Caco-2 (cell line): ENCODE results near the gene TPO. TPM values are rescaled to one million over a fixed set of nuclear protein-coding genes. Genes with fewer than 3 reads are reported as not detected.
A peak's percentile ranks its signal among the peaks of the same experiment; 100 is the strongest.

Source experiments
- BruUV-seq: library from RNA; stranded (reverse); fragments of 400-500 nt; replicated peaks from 2 replicates; lab custom pipeline; 2021; lab: Mats Ljungman, UMichigan
- CTCF ChIA-PET: fragments of 300-600 bp; sonication (Branson Sonifier 250); formaldehyde crosslinking; loops from one replicate; lab custom pipeline; 2022; ENCODE audit warnings: antibody characterized with exemption; lab: Charles Lee
- POLR2A ChIA-PET: fragments of 300-600 bp; sonication (Branson Sonifier 250); formaldehyde crosslinking; loops from one replicate; lab custom pipeline; 2022; ENCODE audit warnings: antibody characterized with exemption; lab: Charles Lee
- DNase-seq, 2 experiments: peaks; one replicate each; pipeline versions ENCODE4 v3.0.0 to v3.0.0-alpha.2; 2020 to 2022
- H3K27me3 ChIP-seq: replicated peaks from 2 replicates; pipeline ENCODE4 v1.6.0; 2011; ENCODE audit warnings: low read length; ENCODE audit not compliant: control insufficient read depth, insufficient read depth
- H3K36me3 ChIP-seq: 2 replicates; pipeline ENCODE4 v1.5.1; 2011; ENCODE audit warnings: low read length; ENCODE audit not compliant: control insufficient read depth, insufficient read depth
- H3K4me1 ChIP-seq: fragments of 250-450 bp; sonication (Bioruptor Pico); 2 replicates; pipeline ENCODE4 v1.5.1; 2020; ENCODE audit warnings: mild to moderate bottlenecking
- H3K4me3 ChIP-seq: 2 replicates; pipeline ENCODE4 v1.5.1; 2011; ENCODE audit warnings: low read depth, mild to moderate bottlenecking, control low read depth, low read length
- H3K9me3 ChIP-seq: fragments of 250-450 bp; sonication (Bioruptor Pico); 2 replicates; pipeline ENCODE4 v1.5.1; 2020; ENCODE audit warnings: mild to moderate bottlenecking, moderate library complexity
- H3K27ac Mint-ChIP-seq: one replicate; pipeline ENCODE4 v1.8.0; 2022; ENCODE audit warnings: mixed read lengths; ENCODE audit not compliant: unreplicated experiment
- H3K27me3 Mint-ChIP-seq: one replicate; pipeline ENCODE4 v1.8.0; 2022; ENCODE audit warnings: mixed read lengths; ENCODE audit not compliant: insufficient read depth, unreplicated experiment
- H3K36me3 Mint-ChIP-seq: one replicate; pipeline ENCODE4 v1.8.0; 2022; ENCODE audit warnings: mild to moderate bottlenecking, mixed read lengths; ENCODE audit not compliant: insufficient read depth, unreplicated experiment
- H3K4me1 Mint-ChIP-seq: one replicate; pipeline ENCODE4 v1.8.0; 2022; ENCODE audit warnings: low read depth, mixed read lengths; ENCODE audit not compliant: unreplicated experiment
- H3K4me3 Mint-ChIP-seq: one replicate; pipeline ENCODE4 v1.8.0; 2022; ENCODE audit warnings: mild to moderate bottlenecking, moderate library complexity, mixed read lengths; ENCODE audit not compliant: unreplicated experiment
- H3K9me3 Mint-ChIP-seq: one replicate; pipeline ENCODE4 v1.8.0; 2022; ENCODE audit warnings: mixed read lengths; ENCODE audit not compliant: unreplicated experiment
- CTCF ChIP-seq, 2 experiments: fragments of 200-600 bp in 1 of 2; IDR thresholded peaks; 1 replicate in 1 of 2; 2 replicates in 1 of 2; pipeline versions ENCODE4 v1.5.1 to v1.8.0; 2011 to 2022; ENCODE audit warnings: antibody characterized with exemption in 1 of 2, control low read depth in 1 of 2, inconsistent platforms in 1 of 2, low read depth in 1 of 2, low read length in 1 of 2, mild to moderate bottlenecking in 1 of 2, moderate library complexity in 1 of 2; ENCODE audit not compliant: insufficient read depth in 1 of 2, severe bottlenecking in 1 of 2, unreplicated experiment in 1 of 2
- intact Hi-C: fragments of 100-400 bp; cut with micrococcal nuclease; formaldehyde crosslinking; loops from one replicate; pipeline ENCODE4 v1.10.0; 2022; ENCODE audit not compliant: unreplicated experiment
- total RNA-seq: library from RNA; stranded (reverse); gene quantifications from 2 replicates; pipeline ENCODE4 v1.2.3, GENCODE V29; 2022

TPO gene
- total RNA-seq, 1 experiment from 2014 or later = not detected

- no peaks in the 10 kb centered on the region for H3K4me1 ChIP-seq
- H3K36me3 ChIP-seq = no peaks in the 10 kb centered on the region
- Mint-ChIP-seq H3K27me3 (peaks cover 17% of the 10 kb centered on the region), H3K36me3 (no peaks in the 10 kb centered on the region), H3K27ac (no peak overlapping the region), H3K4me1 (no peaks in the 10 kb centered on the region), H3K9me3 (no peaks in the 10 kb centered on the region), H3K4me3 (no peak overlapping the region)
- no TSS peak for BruUV-seq
- POLR2A ChIA-PET = no interaction called here
- CTCF ChIA-PET = interaction anchor here (1.0 kb wide), 1 partner anchor 12 kb away, joined by 3 read pairs; no protein-coding TSS in a partner anchor
- peak in 1 of 2 experiments; percentile 14 for DNase-seq
- H3K4me3 ChIP-seq = no peak overlapping the region
- intact Hi-C loops = no loop called here
- H3K9me3 ChIP-seq = no peaks in the 10 kb centered on the region
- no peak for TF ChIP-seq CTCF (IDR thresholded peaks at IDR 0.05; ENCODE audit: insufficient read depth in 1 of 2, low read depth in 1 of 2, low read length in 1 of 2, severe bottlenecking in 1 of 2, unreplicated experiment in 1 of 2)
- H3K27me3 ChIP-seq = no peaks in the 10 kb centered on the region
Measured at GRCh38 chr2:1514391-1515072, 101.3 kb downstream of the TPO start.

- no peaks in the 10 kb centered on the region for H3K27me3 ChIP-seq
- intact Hi-C loops = no loop called here
- ChIA-PET POLR2A (no interaction called here), CTCF (no interaction called here)
- peak in 1 of 2 experiments; percentile 23 for DNase-seq
- H3K36me3 Mint-ChIP-seq = no peaks in the 10 kb centered on the region
- H3K9me3 ChIP-seq = no peaks in the 10 kb centered on the region
- TF ChIP-seq CTCF (IDR thresholded peaks at IDR 0.05; ENCODE audit: insufficient read depth in 1 of 2, low read depth in 1 of 2, low read length in 1 of 2, severe bottlenecking in 1 of 2, unreplicated experiment in 1 of 2) = no peak
- no peaks in the 10 kb centered on the region for H3K36me3 ChIP-seq
- no peaks in the 10 kb centered on the region for H3K4me1 Mint-ChIP-seq
- H3K4me3 Mint-ChIP-seq = no peak overlapping the region
- no peaks in the 10 kb centered on the region for H3K9me3 Mint-ChIP-seq
- H3K27me3 Mint-ChIP-seq = peaks cover 12% of the 10 kb centered on the region
- BruUV-seq = no TSS peak
- no peak overlapping the region for H3K4me3 ChIP-seq
- H3K4me1 ChIP-seq = no peaks in the 10 kb centered on the region
- no peak overlapping the region for H3K27ac Mint-ChIP-seq
Measured at GRCh38 chr2:1515073-1515430, 101.8 kb downstream of the TPO start.

- H3K9me3 ChIP-seq = no peaks in the 10 kb centered on the region
- Mint-ChIP-seq H3K4me3 (no peak overlapping the region), H3K36me3 (no peaks in the 10 kb centered on the region), H3K27me3 (peaks cover 17% of the 10 kb centered on the region), H3K27ac (no peak overlapping the region), H3K4me1 (no peaks in the 10 kb centered on the region), H3K9me3 (no peaks in the 10 kb centered on the region)
- peak in 1 of 2 experiments; percentile 16 for DNase-seq
- H3K4me1 ChIP-seq = no peaks in the 10 kb centered on the region
- TF ChIP-seq CTCF (IDR thresholded peaks at IDR 0.05; ENCODE audit: insufficient read depth in 1 of 2, low read depth in 1 of 2, low read length in 1 of 2, severe bottlenecking in 1 of 2, unreplicated experiment in 1 of 2) = no peak
- H3K27me3 ChIP-seq = no peaks in the 10 kb centered on the region
- ChIA-PET POLR2A (no interaction called here), CTCF (no interaction called here)
- no peak overlapping the region for H3K4me3 ChIP-seq
- intact Hi-C loops = no loop called here
- no peaks in the 10 kb centered on the region for H3K36me3 ChIP-seq
- no TSS peak for BruUV-seq
Measured at GRCh38 chr2:1515986-1516797, 102.9 kb downstream of the TPO start.
